C4-2B (cell line): ENCODE results near the gene TMEM156.

Experiments used
- H3K27ac ChIP-seq: fragments of 450-650 bp; 2 replicates; pipeline ENCODE4 v1.5.1; 2017
- CTCF ChIP-seq: fragments of 450-650 bp; conservative IDR thresholded peaks from 2 replicates; pipeline ENCODE4 v1.5.1; 2017; ENCODE audit warnings: mild to moderate bottlenecking
- ZFX ChIP-seq: fragments of 450-650 bp; IDR thresholded peaks from 2 replicates; pipeline ENCODE4 v1.6.1; 2017

The TMEM156 gene

GRCh38 chr4:38955957-38956356, 76.3 kb downstream of the TMEM156 start:
- H3K27ac ChIP-seq = no peak overlapping the region
- no peak for TF ChIP-seq CTCF
- no peak for TF ChIP-seq ZFX

GRCh38 chr4:38954727-38955126, 77.5 kb downstream of the TMEM156 start:
- TF ChIP-seq CTCF (no peak), ZFX (no peak)
- no peak overlapping the region for H3K27ac ChIP-seq

DNA sequence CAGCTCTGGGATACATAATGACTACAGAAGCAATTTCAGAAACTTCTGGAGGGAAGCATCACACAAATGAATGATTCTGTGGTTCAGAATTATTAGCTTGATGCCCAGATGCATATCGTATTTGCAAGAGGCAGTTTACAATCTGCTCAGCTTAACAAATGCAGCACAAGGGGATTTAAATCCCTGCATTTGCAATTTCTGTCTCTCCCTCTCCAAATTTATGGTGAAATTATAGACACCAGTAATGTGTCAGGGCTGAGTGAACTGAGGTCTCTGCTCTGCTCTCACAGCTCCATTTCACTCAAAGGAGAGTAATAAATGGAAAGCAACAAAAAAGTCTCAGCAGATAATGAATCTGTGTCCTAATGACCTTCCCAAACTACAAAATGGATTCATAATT, 80.2 kb downstream of the TMEM156 start:
- TF ChIP-seq CTCF (no peak), ZFX (no peak)

DNA sequence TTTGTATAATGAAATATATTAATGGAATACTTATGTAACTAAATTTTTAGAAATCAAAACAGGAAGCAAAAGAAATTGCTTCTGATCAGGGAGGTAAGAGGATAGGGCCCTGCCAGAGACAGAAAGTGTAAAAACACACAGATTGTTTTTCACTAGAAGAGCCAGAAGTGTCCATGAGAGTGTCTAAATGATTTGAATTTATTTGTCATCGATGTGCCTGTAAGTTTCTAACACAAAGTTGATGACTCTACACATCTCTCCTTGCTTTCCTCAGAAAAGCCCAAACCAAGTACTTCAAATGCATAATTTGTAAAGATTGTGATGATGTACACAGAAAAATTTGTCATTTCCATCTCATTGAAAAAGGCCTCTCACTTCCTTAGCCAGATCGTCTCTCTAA, 80.6 kb downstream of the TMEM156 start:
- no peak overlapping the region for H3K27ac ChIP-seq
- TF ChIP-seq CTCF (no peak), ZFX (no peak)

More for the DNA sequence above, 80.2 kb downstream of the TMEM156 start:
- H3K27ac ChIP-seq = no peak overlapping the region

GRCh38 chr4:38950734-38951133, 81.5 kb downstream of the TMEM156 start:
- TF ChIP-seq CTCF (no peak), ZFX (no peak)
- H3K27ac ChIP-seq = no peak overlapping the region

- no peak overlapping the region for H3K27ac ChIP-seq
- TF ChIP-seq CTCF (no peak), ZFX (no peak)
These were observed 82.0 kb downstream of the TMEM156 start for GRCh38 chr4:38950159-38950558.

- H3K27ac ChIP-seq = no peak overlapping the region
- TF ChIP-seq CTCF (no peak), ZFX (no peak)
These were observed 82.7 kb downstream of the TMEM156 start for GRCh38 chr4:38949411-38950051.
